Prostate gland (tissue), 2 donors: Measurements from ENCODE around the gene PDE5A.

ENCODE experiments used
- POLR2A ChIP-seq: fragments of 450-650 bp; IDR thresholded peaks from one replicate; pipeline ENCODE4 v1.6.1; 2016; ENCODE audit warnings: antibody characterized with exemption, mild to moderate bottlenecking
- POLR2AphosphoS5 ChIP-seq: sonication (generic); formaldehyde crosslinking; IDR thresholded peaks from one replicate; pipeline ENCODE4 v1.6.1; 2017; ENCODE audit warnings: antibody characterized with exemption
- TF ChIP-seq, protein P1 (sequence below), 4 experiments: fragments of 200-600 bp in 2 of 4; fragments of 450-650 bp in 2 of 4; sonication (generic) in 2 of 4; IDR thresholded peaks; 1 replicate in 3 of 4; 2 replicates in 1 of 4; pipeline ENCODE4 v1.5.1; 2016 to 2019; ENCODE audit warnings: antibody characterized with exemption in 4 of 4, mild to moderate bottlenecking in 2 of 4, moderate library complexity in 2 of 4

DNA sequence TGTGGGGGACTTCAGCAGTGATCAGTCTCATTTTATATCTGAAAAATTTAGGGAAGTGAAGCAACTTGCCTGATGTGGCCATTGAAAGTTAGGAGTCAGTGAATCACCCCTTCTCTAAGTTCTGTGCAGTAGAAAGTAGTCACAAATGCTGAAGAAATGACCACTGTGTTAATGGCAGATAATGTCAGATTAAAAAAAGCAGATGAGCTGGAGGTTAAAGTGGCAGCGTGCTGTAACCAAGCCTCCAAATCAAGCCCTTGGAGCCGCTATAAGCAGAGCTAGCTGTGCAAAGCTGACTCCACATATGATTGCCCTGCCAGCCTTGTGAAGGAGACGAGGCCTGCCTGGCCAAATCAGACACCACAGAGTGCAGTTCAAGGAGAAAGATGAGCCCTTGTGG is 39.2 kb upstream of the PDE5A start:
- TF ChIP-seq, protein P1, sequence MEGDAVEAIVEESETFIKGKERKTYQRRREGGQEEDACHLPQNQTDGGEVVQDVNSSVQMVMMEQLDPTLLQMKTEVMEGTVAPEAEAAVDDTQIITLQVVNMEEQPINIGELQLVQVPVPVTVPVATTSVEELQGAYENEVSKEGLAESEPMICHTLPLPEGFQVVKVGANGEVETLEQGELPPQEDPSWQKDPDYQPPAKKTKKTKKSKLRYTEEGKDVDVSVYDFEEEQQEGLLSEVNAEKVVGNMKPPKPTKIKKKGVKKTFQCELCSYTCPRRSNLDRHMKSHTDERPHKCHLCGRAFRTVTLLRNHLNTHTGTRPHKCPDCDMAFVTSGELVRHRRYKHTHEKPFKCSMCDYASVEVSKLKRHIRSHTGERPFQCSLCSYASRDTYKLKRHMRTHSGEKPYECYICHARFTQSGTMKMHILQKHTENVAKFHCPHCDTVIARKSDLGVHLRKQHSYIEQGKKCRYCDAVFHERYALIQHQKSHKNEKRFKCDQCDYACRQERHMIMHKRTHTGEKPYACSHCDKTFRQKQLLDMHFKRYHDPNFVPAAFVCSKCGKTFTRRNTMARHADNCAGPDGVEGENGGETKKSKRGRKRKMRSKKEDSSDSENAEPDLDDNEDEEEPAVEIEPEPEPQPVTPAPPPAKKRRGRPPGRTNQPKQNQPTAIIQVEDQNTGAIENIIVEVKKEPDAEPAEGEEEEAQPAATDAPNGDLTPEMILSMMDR (IDR thresholded peaks at IDR 0.05) = no peak
- TF ChIP-seq POLR2AphosphoS5 = no peak
- no peak for TF ChIP-seq POLR2A
